H9 (cell line): ENCODE data around the gene STKLD1. TPM values are rescaled to one million over a fixed set of nuclear protein-coding genes. Genes with fewer than 3 reads are reported as not detected.

Source experiments
- DNase-seq: peaks from one replicate; pipeline ENCODE4 v3.0.0-alpha.2; 2017
- H2AFZ ChIP-seq: one replicate; pipeline ENCODE4 v1.6.1; 2013; ENCODE audit warnings: mild to moderate bottlenecking, low read length, control low read depth, moderate library complexity
- H2AK5ac ChIP-seq: 2 replicates; pipeline ENCODE4 v1.6.1; 2013; ENCODE audit warnings: low read length, control low read depth, mixed read lengths; ENCODE audit not compliant: insufficient read length
- H2BK120ac ChIP-seq: one replicate; pipeline ENCODE4 v1.6.1; 2013; ENCODE audit warnings: low read depth, mild to moderate bottlenecking, low read length, control low read depth, inconsistent platforms; ENCODE audit not compliant: poor library complexity, severe bottlenecking
- H2BK12ac ChIP-seq: 2 replicates; pipeline ENCODE4 v1.6.1; 2013; ENCODE audit warnings: low read length, control low read depth, mixed read lengths, low read depth; ENCODE audit not compliant: insufficient read length
- H2BK15ac ChIP-seq: 2 replicates; pipeline ENCODE4 v1.6.1; 2013; ENCODE audit warnings: low read depth, low read length, control low read depth
- H2BK20ac ChIP-seq: one replicate; pipeline ENCODE4 v1.6.1; 2013; ENCODE audit warnings: low read depth, mild to moderate bottlenecking, low read length, control low read depth, inconsistent platforms; ENCODE audit not compliant: poor library complexity, severe bottlenecking
- H2BK5ac ChIP-seq: 2 replicates; pipeline ENCODE4 v1.6.1; 2013; ENCODE audit warnings: low read length, control low read depth, mixed read lengths; ENCODE audit not compliant: insufficient read length
- H3K14ac ChIP-seq: 2 replicates; pipeline ENCODE4 v1.6.1; 2013; ENCODE audit warnings: low read length, control low read depth; ENCODE audit not compliant: insufficient read depth
- H3K18ac ChIP-seq: 2 replicates; pipeline ENCODE4 v1.6.1; 2013; ENCODE audit warnings: low read depth, mild to moderate bottlenecking, mixed read lengths, low read length, control low read depth; ENCODE audit not compliant: insufficient read length
- H3K23ac ChIP-seq: 2 replicates; pipeline ENCODE4 v1.6.1; 2013; ENCODE audit warnings: low read length, control low read depth, mixed read lengths, low read depth; ENCODE audit not compliant: insufficient read length
- H3K23me2 ChIP-seq: 2 replicates; pipeline ENCODE4 v1.6.1; 2013; ENCODE audit warnings: low read depth, mild to moderate bottlenecking, mixed read lengths, low read length, control low read depth; ENCODE audit not compliant: insufficient read length, poor library complexity, severe bottlenecking
- H3K27ac ChIP-seq: 2 replicates; pipeline ENCODE4 v1.5.1; 2013; ENCODE audit warnings: low read length, control low read depth, mixed read lengths, low read depth; ENCODE audit not compliant: insufficient read length
- H3K27me3 ChIP-seq: 2 replicates; pipeline ENCODE4 v1.6.1; 2013; ENCODE audit warnings: low read length, control low read depth, inconsistent platforms; ENCODE audit not compliant: insufficient read depth
- H3K4ac ChIP-seq: 2 replicates; pipeline ENCODE4 v1.6.1; 2013; ENCODE audit warnings: low read depth, mild to moderate bottlenecking, control low read depth, inconsistent platforms, low read length, moderate library complexity
- H3K4me1 ChIP-seq: 2 replicates; pipeline ENCODE4 v1.6.1; 2013; ENCODE audit warnings: low read length, control low read depth, inconsistent platforms; ENCODE audit not compliant: insufficient read depth
- H3K4me2 ChIP-seq: 2 replicates; pipeline ENCODE4 v1.6.1; 2013; ENCODE audit warnings: low read length, control low read depth, mixed read lengths; ENCODE audit not compliant: insufficient read length, insufficient read depth
- H3K56ac ChIP-seq: 2 replicates; pipeline ENCODE4 v1.6.1; 2013; ENCODE audit warnings: low read depth, mild to moderate bottlenecking, mixed read lengths, low read length, control low read depth; ENCODE audit not compliant: insufficient read length
- H3K79me1 ChIP-seq: 2 replicates; pipeline ENCODE4 v1.6.1; 2013; ENCODE audit warnings: low read depth, mild to moderate bottlenecking, moderate library complexity, low read length, control low read depth, inconsistent platforms; ENCODE audit not compliant: insufficient read depth, poor library complexity, severe bottlenecking
- H3K79me2 ChIP-seq: 2 replicates; pipeline ENCODE4 v1.6.1; 2013; ENCODE audit warnings: low read length, control low read depth, inconsistent platforms; ENCODE audit not compliant: insufficient read depth
- H3K9ac ChIP-seq: 2 replicates; pipeline ENCODE4 v1.6.1; 2013; ENCODE audit warnings: low read length, control low read depth, mixed read lengths; ENCODE audit not compliant: insufficient read length; ENCODE audit errors: extremely low read depth
- H3K9me3 ChIP-seq: one replicate; pipeline ENCODE4 v1.6.1; 2013; ENCODE audit warnings: low read depth, low read length, inconsistent platforms; ENCODE audit not compliant: control insufficient read depth
- H3T11ph ChIP-seq: one replicate; pipeline ENCODE4 v1.6.1; 2013; ENCODE audit warnings: mild to moderate bottlenecking, low read length, control low read depth, inconsistent platforms
- H4K20me1 ChIP-seq: one replicate; pipeline ENCODE4 v1.6.1; 2013; ENCODE audit not compliant: control insufficient read depth, insufficient read length, insufficient read depth
- H4K5ac ChIP-seq: 2 replicates; pipeline ENCODE4 v1.6.1; 2013; ENCODE audit warnings: low read depth, mild to moderate bottlenecking, mixed read lengths, low read length, control low read depth; ENCODE audit not compliant: insufficient read length
- H4K8ac ChIP-seq: replicated peaks from 2 replicates; pipeline ENCODE4 v1.6.1; 2013; ENCODE audit warnings: low read length, control low read depth, mixed read lengths, low read depth; ENCODE audit not compliant: insufficient read length
- H4K91ac ChIP-seq: 2 replicates; pipeline ENCODE4 v1.6.1; 2013; ENCODE audit warnings: low read depth, mild to moderate bottlenecking, moderate library complexity, mixed read lengths, low read length, control low read depth; ENCODE audit not compliant: insufficient read length
- H3K27ac Mint-ChIP-seq, 3 experiments: 2 replicates in 2 of 3; 3 replicates in 1 of 3; pipeline ENCODE4 v1.8.0; 2020 to 2021; ENCODE audit warnings: mixed read lengths in 3 of 3, mild to moderate bottlenecking in 1 of 3, moderate library complexity in 1 of 3
- H3K27me3 Mint-ChIP-seq: 2 replicates; pipeline ENCODE4 v1.8.0; 2021; ENCODE audit warnings: low read depth, mild to moderate bottlenecking, moderate library complexity, mixed read lengths
- H3K36me3 Mint-ChIP-seq, 3 experiments: 2 replicates in 2 of 3; 3 replicates in 1 of 3; pipeline ENCODE4 v1.8.0; 2020 to 2021; ENCODE audit warnings: low read depth in 3 of 3, mixed read lengths in 3 of 3; ENCODE audit not compliant: insufficient read depth in 1 of 3
- H3K4me1 Mint-ChIP-seq, 2 experiments: 2 replicates each; pipeline ENCODE4 v1.8.0; 2020; ENCODE audit warnings: mixed read lengths in 2 of 2
- H3K4me3 Mint-ChIP-seq, 2 experiments: 2 replicates in 1 of 2; 3 replicates in 1 of 2; pipeline ENCODE4 v1.8.0; 2020 to 2021; ENCODE audit warnings: mild to moderate bottlenecking in 2 of 2, mixed read lengths in 2 of 2, moderate library complexity in 1 of 2
- H3K9me3 Mint-ChIP-seq, 2 experiments: 2 replicates in 1 of 2; 3 replicates in 1 of 2; pipeline ENCODE4 v1.8.0; 2020; ENCODE audit warnings: mild to moderate bottlenecking in 2 of 2, mixed read lengths in 2 of 2, moderate library complexity in 1 of 2
- WGBS: extraction: QIAGEN DNeasy Blood & Tissue Kit; methylation state at CpG from one replicate; pipeline ENCODE4 v1.1.7; 2013; ENCODE audit warnings: missing lambda C conversion rate, low lambda C conversion rate, mixed read lengths; ENCODE audit not compliant: insufficient read length; ENCODE audit errors: extremely low coverage; 5-methylcytosine and 5-hydroxymethylcytosine counted together
- total RNA-seq: library from RNA; stranded (reverse); gene quantifications from 2 replicates; pipeline ENCODE4 v1.2.1, GENCODE V29; 2021
- TF ChIP-seq, protein P1 (sequence below): fragments of 200-600 bp; sonication (generic); conservative IDR thresholded peaks from 3 replicates; pipeline ENCODE4 v1.8.0; 2021; ENCODE audit warnings: antibody characterized with exemption, mild to moderate bottlenecking

Gene STKLD1
- total RNA-seq, 1 experiment from 2014 or later: 0.57 TPM

DNA sequence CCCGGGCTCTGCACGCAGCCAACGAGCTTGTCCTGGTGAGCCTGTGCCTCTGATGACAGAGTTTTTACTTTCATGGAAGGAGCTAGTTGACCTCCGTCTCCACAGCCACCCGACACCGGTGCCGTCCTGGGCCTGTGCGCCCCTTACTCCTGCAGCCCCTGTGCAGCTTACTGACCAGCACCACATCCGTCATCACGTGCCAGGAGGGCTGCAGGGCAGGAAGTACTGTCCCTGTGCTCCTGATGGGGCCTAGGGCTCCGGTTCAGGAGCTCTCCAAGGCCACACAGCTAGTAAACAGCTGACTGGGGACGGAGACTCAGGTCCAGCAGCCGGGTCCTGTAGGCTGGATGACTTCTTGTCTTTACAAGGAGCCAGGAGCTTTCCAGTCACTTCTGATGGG is 10.2 kb downstream of the STKLD1 start:
- Histone ChIP-seq H3K14ac (no peak overlapping the region), H2BK5ac (no peak overlapping the region), H4K20me1 (peaks cover 3% of the 10 kb centered on the region), H2BK20ac (no peak overlapping the region), H3K23me2 (no peaks in the 10 kb centered on the region), H3K56ac (no peak overlapping the region), H4K5ac (no peak overlapping the region), H2BK15ac (no peak overlapping the region), H2AFZ (no peak overlapping the region), H3K23ac (no peak overlapping the region), H3K79me2 (no peaks in the 10 kb centered on the region), H2BK120ac (no peak overlapping the region), H3K27ac (no peak overlapping the region), H2BK12ac (no peak overlapping the region), H3K18ac (no peak overlapping the region), H3K27me3 (no peaks in the 10 kb centered on the region), H3K9me3 (no peaks in the 10 kb centered on the region), H2AK5ac (no peak overlapping the region), H3K4me1 (no peaks in the 10 kb centered on the region), H3K9ac (no peak overlapping the region), H3K4me2 (no peak overlapping the region), H3K79me1 (no peaks in the 10 kb centered on the region), H3T11ph (no peak overlapping the region), H4K8ac (no peak overlapping the region), H3K4ac (no peak overlapping the region), H4K91ac (no peak overlapping the region)
- DNase-seq: no peak
- peaks cover 20% of the 10 kb centered on the region for H3K27me3 Mint-ChIP-seq
- H3K9me3 Mint-ChIP-seq: peaks cover 8 to 13% of the 10 kb centered on the region in 2 experiments
- H3K4me1 Mint-ChIP-seq: no peaks in the 10 kb centered on the region
- TF ChIP-seq, protein P1, sequence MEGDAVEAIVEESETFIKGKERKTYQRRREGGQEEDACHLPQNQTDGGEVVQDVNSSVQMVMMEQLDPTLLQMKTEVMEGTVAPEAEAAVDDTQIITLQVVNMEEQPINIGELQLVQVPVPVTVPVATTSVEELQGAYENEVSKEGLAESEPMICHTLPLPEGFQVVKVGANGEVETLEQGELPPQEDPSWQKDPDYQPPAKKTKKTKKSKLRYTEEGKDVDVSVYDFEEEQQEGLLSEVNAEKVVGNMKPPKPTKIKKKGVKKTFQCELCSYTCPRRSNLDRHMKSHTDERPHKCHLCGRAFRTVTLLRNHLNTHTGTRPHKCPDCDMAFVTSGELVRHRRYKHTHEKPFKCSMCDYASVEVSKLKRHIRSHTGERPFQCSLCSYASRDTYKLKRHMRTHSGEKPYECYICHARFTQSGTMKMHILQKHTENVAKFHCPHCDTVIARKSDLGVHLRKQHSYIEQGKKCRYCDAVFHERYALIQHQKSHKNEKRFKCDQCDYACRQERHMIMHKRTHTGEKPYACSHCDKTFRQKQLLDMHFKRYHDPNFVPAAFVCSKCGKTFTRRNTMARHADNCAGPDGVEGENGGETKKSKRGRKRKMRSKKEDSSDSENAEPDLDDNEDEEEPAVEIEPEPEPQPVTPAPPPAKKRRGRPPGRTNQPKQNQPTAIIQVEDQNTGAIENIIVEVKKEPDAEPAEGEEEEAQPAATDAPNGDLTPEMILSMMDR: no peak
- WGBS: no CpG with 5 or more reads among the region's 13 CpGs
- no peak overlapping the region for H3K4me3 Mint-ChIP-seq
- peaks cover 0 to 1% (median 0%) of the 10 kb centered on the region in 3 experiments; a peak in 1 of 7 replicates for H3K36me3 Mint-ChIP-seq
- H3K27ac Mint-ChIP-seq: no peak overlapping the region
